Astrocyte (in vitro differentiated cells and primary cell): ENCODE data around the gene NXPH1. TPM values are rescaled to one million over a fixed set of nuclear protein-coding genes. Genes with fewer than 3 reads are reported as not detected.

Experiments
- DNase-seq: peaks from one replicate; pipeline ENCODE4 v3.0.0-alpha.2; 2010; ENCODE audit warnings: low read depth
- FAIRE-seq: peaks from 2 replicates; lab custom pipeline; 2011; peaks lifted over from hg19 to GRCh38; lab: Jason Lieb, UNC
- H2AFZ ChIP-seq: 2 replicates; pipeline ENCODE4 v1.6.0; 2012; ENCODE audit warnings: low read depth, low read length, inconsistent platforms
- H3K27ac ChIP-seq: 2 replicates; pipeline ENCODE4 v1.5.1; 2011; ENCODE audit warnings: low read depth, low read length, inconsistent platforms
- H3K27me3 ChIP-seq: 2 replicates; pipeline ENCODE4 v1.6.0; 2011; ENCODE audit warnings: low read length, inconsistent platforms; ENCODE audit not compliant: insufficient read depth
- H3K36me3 ChIP-seq: 2 replicates; pipeline ENCODE4 v1.5.1; 2011; ENCODE audit warnings: low read length, inconsistent platforms; ENCODE audit not compliant: insufficient read depth
- H3K4me1 ChIP-seq: 2 replicates; pipeline ENCODE4 v1.5.1; 2011; ENCODE audit warnings: low read length, inconsistent platforms; ENCODE audit not compliant: insufficient read depth
- H3K4me2 ChIP-seq: 2 replicates; pipeline ENCODE4 v1.6.0; 2012; ENCODE audit warnings: low read length, inconsistent platforms
- H3K4me3 ChIP-seq: 2 replicates; pipeline ENCODE4 v1.5.1; 2011; ENCODE audit warnings: low read depth, mild to moderate bottlenecking, low read length, inconsistent platforms; ENCODE audit not compliant: insufficient read depth
- H3K79me2 ChIP-seq: 2 replicates; pipeline ENCODE4 v1.6.0; 2012; ENCODE audit warnings: mild to moderate bottlenecking, low read length, inconsistent platforms; ENCODE audit not compliant: insufficient read depth
- H3K9ac ChIP-seq: 2 replicates; pipeline ENCODE4 v1.6.0; 2012; ENCODE audit warnings: mild to moderate bottlenecking, low read length, inconsistent platforms
- H3K9me3 ChIP-seq: 2 replicates; pipeline ENCODE4 v1.5.1; 2012; ENCODE audit warnings: low read depth, mild to moderate bottlenecking, low read length, inconsistent platforms; ENCODE audit not compliant: insufficient read depth
- H4K20me1 ChIP-seq: 2 replicates; pipeline ENCODE4 v1.6.0; 2012; ENCODE audit warnings: low read length, inconsistent platforms; ENCODE audit not compliant: insufficient read depth
- H3K27ac Mint-ChIP-seq: one replicate; pipeline ENCODE4 v1.8.0; 2021; ENCODE audit warnings: mild to moderate bottlenecking, mixed read lengths; ENCODE audit not compliant: unreplicated experiment
- H3K27me3 Mint-ChIP-seq: one replicate; pipeline ENCODE4 v1.8.0; 2021; ENCODE audit warnings: low read depth, mixed read lengths; ENCODE audit not compliant: unreplicated experiment
- H3K36me3 Mint-ChIP-seq: one replicate; pipeline ENCODE4 v1.8.0; 2021; ENCODE audit warnings: low read depth, mixed read lengths; ENCODE audit not compliant: unreplicated experiment
- H3K4me1 Mint-ChIP-seq: one replicate; pipeline ENCODE4 v1.8.0; 2021; ENCODE audit warnings: low read depth, mixed read lengths; ENCODE audit not compliant: unreplicated experiment
- H3K4me3 Mint-ChIP-seq: one replicate; pipeline ENCODE4 v1.8.0; 2021; ENCODE audit warnings: mild to moderate bottlenecking, moderate library complexity, mixed read lengths; ENCODE audit not compliant: unreplicated experiment
- H3K9me3 Mint-ChIP-seq: one replicate; pipeline ENCODE4 v1.8.0; 2021; ENCODE audit warnings: mild to moderate bottlenecking, mixed read lengths; ENCODE audit not compliant: unreplicated experiment
- CTCF ChIP-seq: IDR thresholded peaks from 2 replicates; pipeline ENCODE4 v1.5.1; 2011; ENCODE audit warnings: low read depth, mild to moderate bottlenecking, inconsistent platforms, low read length, moderate library complexity; ENCODE audit not compliant: insufficient read depth
- EZH2 ChIP-seq: IDR thresholded peaks from 2 replicates; pipeline ENCODE4 v1.6.1; 2012; ENCODE audit warnings: mild to moderate bottlenecking, low read length, inconsistent platforms; ENCODE audit not compliant: insufficient read depth
- total RNA-seq: library from RNA; stranded (reverse); gene quantifications from 2 replicates; pipeline ENCODE4 v1.2.1, GENCODE V29; 2021

The NXPH1 gene
- total RNA-seq, 1 donor from 2014 or later = 0.16 TPM

DNA sequence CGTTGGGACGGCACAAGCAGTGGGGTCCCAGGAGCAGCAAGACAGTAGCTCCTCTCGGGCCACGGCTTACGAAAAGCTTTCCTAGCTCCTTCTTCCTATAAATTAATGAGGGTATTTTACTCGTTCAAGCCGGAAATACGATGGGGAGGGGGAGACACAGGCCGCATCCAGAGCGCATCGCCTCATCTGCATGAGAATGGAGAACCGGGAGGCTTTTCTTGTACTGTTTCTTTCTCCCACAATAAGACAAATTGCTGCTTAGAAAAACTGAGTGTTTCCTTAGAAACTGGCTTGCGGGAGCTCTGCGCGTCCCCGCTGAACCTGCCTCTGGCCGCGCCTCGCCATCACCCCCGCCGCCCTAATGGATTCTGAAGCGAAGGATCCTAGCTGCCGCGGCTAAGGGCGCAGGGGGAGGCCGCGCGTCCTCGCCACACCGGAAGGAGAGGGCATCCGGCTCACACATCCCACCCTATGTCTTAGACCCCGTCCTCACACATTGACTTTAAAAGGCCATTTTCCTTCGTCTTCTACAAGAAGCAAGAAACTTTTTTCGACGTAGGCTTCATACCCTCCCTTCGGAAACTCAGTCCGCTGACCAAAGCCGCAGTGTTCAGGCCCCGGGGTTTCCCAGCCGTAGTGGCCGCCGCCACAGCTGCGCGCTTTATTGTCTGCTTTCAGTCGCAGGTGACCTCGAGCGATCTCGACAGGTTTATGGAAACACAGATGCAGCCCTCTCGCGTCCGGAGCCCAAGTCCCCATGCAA, 8.8 kb downstream of the NXPH1 start:
- H3K4me3 ChIP-seq = no peak overlapping the region
- H2AFZ ChIP-seq = no peak overlapping the region
- no peak overlapping the region for H3K27ac Mint-ChIP-seq
- H3K27me3 ChIP-seq = peaks cover 53% of the 10 kb centered on the region
- no peaks in the 10 kb centered on the region for H3K9me3 Mint-ChIP-seq
- H3K27me3 Mint-ChIP-seq = peaks cover 75% of the 10 kb centered on the region
- H3K36me3 ChIP-seq = no peaks in the 10 kb centered on the region
- peaks cover 8% of the 10 kb centered on the region for H3K4me1 Mint-ChIP-seq
- peak overlapping the region; percentile 77 for H3K4me3 Mint-ChIP-seq
- H4K20me1 ChIP-seq = no peaks in the 10 kb centered on the region
- TF ChIP-seq EZH2 = no peak
- no peak for TF ChIP-seq CTCF
- no peaks in the 10 kb centered on the region for H3K36me3 Mint-ChIP-seq
- H3K27ac ChIP-seq = no peak overlapping the region
- DNase-seq (no peak), FAIRE-seq (no peak)
- H3K9ac ChIP-seq = no peak overlapping the region
- H3K4me2 ChIP-seq = peak overlapping the region; percentile 77
- no peaks in the 10 kb centered on the region for H3K79me2 ChIP-seq
- H3K9me3 ChIP-seq = no peaks in the 10 kb centered on the region
- peaks cover 3% of the 10 kb centered on the region for H3K4me1 ChIP-seq

DNA sequence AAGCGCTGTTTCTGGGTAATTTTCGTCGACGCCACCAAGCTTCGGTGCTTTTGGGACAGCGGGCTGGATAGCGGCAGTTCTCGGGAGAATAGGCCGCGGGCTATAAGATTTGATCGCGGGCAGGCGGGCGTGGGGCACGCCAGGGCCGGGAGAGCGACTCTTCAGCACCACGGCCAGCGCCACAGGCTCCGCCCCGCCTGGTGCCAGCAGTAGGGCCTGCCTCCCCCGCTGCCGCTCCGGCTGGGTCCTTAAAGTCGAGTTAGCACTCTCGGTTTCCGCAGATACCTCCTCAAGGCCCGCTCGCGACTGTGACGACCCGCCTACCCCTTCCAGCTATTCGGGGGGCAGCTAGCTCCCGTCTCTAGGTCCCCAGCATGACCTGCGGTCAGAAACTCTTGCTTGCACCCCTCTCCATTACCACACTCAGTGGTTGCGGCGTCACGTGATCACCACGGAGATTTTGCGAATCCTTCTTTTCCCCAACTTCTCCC, 9.4 kb downstream of the NXPH1 start:
- peak; percentile 6 for DNase-seq
- Mint-ChIP-seq H3K27me3 (peaks cover 68% of the 10 kb centered on the region), H3K9me3 (peaks cover 3% of the 10 kb centered on the region), H3K36me3 (no peaks in the 10 kb centered on the region), H3K4me3 (peak overlapping the region; percentile 77), H3K27ac (no peak overlapping the region), H3K4me1 (peaks cover 8% of the 10 kb centered on the region)
- H3K9ac ChIP-seq = no peak overlapping the region
- TF ChIP-seq CTCF (no peak), EZH2 (no peak)
- H3K4me2 ChIP-seq = peak overlapping the region; percentile 77
- no peaks in the 10 kb centered on the region for H4K20me1 ChIP-seq
- peak overlapping the region; percentile 28 for H3K4me3 ChIP-seq
- H3K4me1 ChIP-seq = peaks cover 3% of the 10 kb centered on the region
- no peak overlapping the region for H2AFZ ChIP-seq
- H3K27me3 ChIP-seq = peaks cover 47% of the 10 kb centered on the region
- no peak overlapping the region for H3K27ac ChIP-seq
- H3K79me2 ChIP-seq = no peaks in the 10 kb centered on the region
- FAIRE-seq = no peak
- no peaks in the 10 kb centered on the region for H3K9me3 ChIP-seq
- no peaks in the 10 kb centered on the region for H3K36me3 ChIP-seq
